HepG2 (cell line): ENCODE measurements around the gene PERP. TPM values are rescaled to one million over a fixed set of nuclear protein-coding genes. Genes with fewer than 3 reads are reported as not detected.

Source experiments
- CEBPZ ChIP-seq: IDR thresholded peaks from 2 replicates; pipeline ENCODE4 v1.6.1; 2012; ENCODE audit warnings: low read length, improper control_type of control experiment
- CREM ChIP-seq, 2 experiments: sonication (generic) in 1 of 2; formaldehyde crosslinking in 1 of 2; IDR thresholded peaks; 2 replicates each; pipeline versions ENCODE4 v1.4.0 to v1.6.1; 2016 to 2020; ENCODE audit warnings: antibody characterized with exemption in 1 of 2, mild to moderate bottlenecking in 1 of 2, missing genetic modification reagents in 1 of 2
- DNMT1 ChIP-seq: sonication (generic); formaldehyde crosslinking; IDR thresholded peaks from 2 replicates; pipeline ENCODE4 v1.5.1; 2020; ENCODE audit warnings: mild to moderate bottlenecking, missing genetic modification reagents
- ELF4 ChIP-seq: sonication (generic); formaldehyde crosslinking; IDR thresholded peaks from 2 replicates; pipeline ENCODE4 v1.5.0; 2020; ENCODE audit warnings: missing genetic modification reagents, mild to moderate bottlenecking, moderate library complexity, borderline replicate concordance
- FOSL2 ChIP-seq: sonication (generic); formaldehyde crosslinking; IDR thresholded peaks from 2 replicates; pipeline ENCODE4 v1.4.0; 2020; ENCODE audit warnings: missing genetic modification reagents
- IRF1 ChIP-seq: sonication (generic); formaldehyde crosslinking; IDR thresholded peaks from 2 replicates; pipeline ENCODE4 v1.4.0; 2020; ENCODE audit warnings: low read depth, mild to moderate bottlenecking, missing genetic modification reagents
- KDM4B ChIP-seq: sonication (generic); formaldehyde crosslinking; IDR thresholded peaks from 2 replicates; pipeline ENCODE4 v1.4.0; 2020; ENCODE audit warnings: missing genetic modification reagents
- KLF11 ChIP-seq: IDR thresholded peaks from 2 replicates; pipeline ENCODE4 v1.6.1; 2016; ENCODE audit warnings: missing compliant biosample characterization
- MEF2D ChIP-seq: sonication (generic); formaldehyde crosslinking; IDR thresholded peaks from 2 replicates; pipeline ENCODE4 v1.5.1; 2020; ENCODE audit warnings: mild to moderate bottlenecking, missing genetic modification reagents
- SATB2 ChIP-seq: sonication (generic); formaldehyde crosslinking; IDR thresholded peaks from 2 replicates; pipeline ENCODE4 v1.5.0; 2020; ENCODE audit warnings: missing genetic modification reagents
- SMARCC2 ChIP-seq: fragments of 450-650 bp; IDR thresholded peaks from 2 replicates; pipeline ENCODE4 v1.6.1; 2017; ENCODE audit warnings: antibody characterized with exemption, mild to moderate bottlenecking
- ZFAT ChIP-seq: sonication (generic); formaldehyde crosslinking; conservative IDR thresholded peaks from 2 replicates; pipeline ENCODE4 v1.8.1; 2023; ENCODE audit warnings: missing genetic modification reagents, inconsistent platforms
- ZNF256 ChIP-seq: sonication (generic); formaldehyde crosslinking; conservative IDR thresholded peaks from 2 replicates; pipeline ENCODE4 v1.4.0; 2020; ENCODE audit warnings: missing genetic modification reagents
- ZNF350 ChIP-seq: sonication (generic); formaldehyde crosslinking; IDR thresholded peaks from 2 replicates; pipeline ENCODE4 v1.4.0; 2020; ENCODE audit warnings: mild to moderate bottlenecking, low read depth, missing genetic modification reagents, borderline replicate concordance
- ZNF572 ChIP-seq: sonication (generic); formaldehyde crosslinking; IDR thresholded peaks from 2 replicates; pipeline ENCODE4 v1.5.1; 2020; ENCODE audit warnings: mild to moderate bottlenecking, missing genetic modification reagents
- ZNF713 ChIP-seq: sonication (generic); formaldehyde crosslinking; IDR thresholded peaks from 2 replicates; pipeline ENCODE4 v1.4.0; 2020; ENCODE audit warnings: mild to moderate bottlenecking, missing genetic modification reagents
- ZNF792 ChIP-seq: IDR thresholded peaks from 2 replicates; pipeline ENCODE4 v1.6.1; 2016
- ZSCAN20 ChIP-seq: sonication (generic); formaldehyde crosslinking; IDR thresholded peaks from 2 replicates; pipeline ENCODE4 v1.4.0; 2020; ENCODE audit warnings: missing genetic modification reagents, mild to moderate bottlenecking, borderline replicate concordance
- polyA plus RNA-seq, 8 experiments: library from polyadenylated mRNA; depleted of rRNA in 3 of 8; stranded (reverse) in 7 of 8; unstranded in 1 of 8; fragments of >200 nt; fragmentation: Illumina TruSeq in 4 of 8; extraction: Trizol in 4 of 8; gene quantifications; 2 replicates each; pipeline versions ENCODE4 v1.2.1 to v1.2.3, GENCODE V29; 2011 to 2016; ENCODE audit warnings: low read depth in 4 of 8, missing spikeins in 1 of 8, mixed read lengths in 1 of 8; ENCODE audit not compliant: insufficient read depth in 1 of 8
- total RNA-seq, 5 experiments: library from RNA; depleted of rRNA; stranded (reverse); fragments of >200 nt; fragmentation: Illumina TruSeq; extraction: Trizol; gene quantifications; 2 replicates each; pipeline ENCODE4 v1.2.3, GENCODE V29; 2016; ENCODE audit warnings: low read depth in 1 of 5
- TF ChIP-seq, protein P1 (sequence below): sonication (generic); formaldehyde crosslinking; conservative IDR thresholded peaks from 2 replicates; pipeline ENCODE4 v1.4.0; 2020; ENCODE audit warnings: missing genetic modification reagents
- TF ChIP-seq, protein P2 (sequence below): sonication (generic); formaldehyde crosslinking; IDR thresholded peaks from 2 replicates; pipeline ENCODE4 v1.4.0; 2020; ENCODE audit warnings: mild to moderate bottlenecking, missing genetic modification reagents
- TF ChIP-seq, protein P3 (sequence below): sonication (generic); formaldehyde crosslinking; IDR thresholded peaks from 2 replicates; pipeline ENCODE4 v1.8.0; 2022; ENCODE audit warnings: mild to moderate bottlenecking, missing genetic modification reagents

Gene PERP
- total and polyA plus RNA-seq, 2 of the 13 experiments (the other 11 are each of a cell fraction or from before 2014, with no cell fraction given) = 26.0 to 53.0 TPM

DNA sequence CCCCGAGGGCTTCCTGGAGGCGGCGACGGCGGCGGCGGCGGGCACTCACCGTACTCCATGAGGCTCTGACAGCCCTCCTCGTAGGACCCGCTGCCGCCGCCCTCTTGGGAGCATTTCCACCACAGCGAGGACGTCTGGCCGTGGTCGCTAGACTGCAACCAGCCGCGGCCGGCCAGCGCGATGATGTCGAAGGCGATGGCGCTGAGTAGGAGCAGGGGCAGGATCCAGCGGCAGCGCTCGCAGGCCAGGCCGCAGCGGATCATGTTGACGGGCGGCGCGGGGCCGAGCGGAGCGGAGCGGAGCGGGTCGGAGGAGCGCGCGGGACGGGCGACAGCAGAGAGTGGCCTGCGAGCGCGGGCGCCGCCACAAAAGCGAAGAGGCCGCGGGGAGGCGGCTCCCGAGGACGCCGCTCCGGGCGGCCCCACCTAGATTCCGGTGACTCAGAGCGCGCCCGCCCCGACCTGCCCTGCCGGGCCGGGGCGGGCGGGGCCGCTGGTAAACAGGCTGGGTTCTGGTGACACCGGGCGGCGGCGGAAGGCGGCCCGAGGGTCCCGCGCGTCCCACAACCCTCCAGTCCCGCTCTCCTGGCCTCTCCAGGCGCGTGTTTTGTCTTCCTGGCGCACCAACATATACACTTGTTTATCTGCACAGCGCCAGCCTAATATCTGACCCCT, at the start of gene PERP (continued):
- TF ChIP-seq CEBPZ = no peak
- 0 out of 2 replicates have a peak, but pooled peaks have one; percentile 70 for TF ChIP-seq ELF4 (CRISPR knock-in tag)
- TF ChIP-seq KLF11 (CRISPR knock-in tag) = no peak
- no peak for TF ChIP-seq SMARCC2
- TF ChIP-seq ZFAT (CRISPR knock-in tag) = no peak
- TF ChIP-seq ZNF350 (CRISPR knock-in tag) = peak; percentile 41; the same call in 1 of the 2 replicates
- TF ChIP-seq ZNF256 (CRISPR knock-in tag) = no peak
- no peak for TF ChIP-seq IRF1 (CRISPR knock-in tag)
- peak; percentile 81 for TF ChIP-seq FOSL2 (CRISPR knock-in tag)
- TF ChIP-seq, protein P1, sequence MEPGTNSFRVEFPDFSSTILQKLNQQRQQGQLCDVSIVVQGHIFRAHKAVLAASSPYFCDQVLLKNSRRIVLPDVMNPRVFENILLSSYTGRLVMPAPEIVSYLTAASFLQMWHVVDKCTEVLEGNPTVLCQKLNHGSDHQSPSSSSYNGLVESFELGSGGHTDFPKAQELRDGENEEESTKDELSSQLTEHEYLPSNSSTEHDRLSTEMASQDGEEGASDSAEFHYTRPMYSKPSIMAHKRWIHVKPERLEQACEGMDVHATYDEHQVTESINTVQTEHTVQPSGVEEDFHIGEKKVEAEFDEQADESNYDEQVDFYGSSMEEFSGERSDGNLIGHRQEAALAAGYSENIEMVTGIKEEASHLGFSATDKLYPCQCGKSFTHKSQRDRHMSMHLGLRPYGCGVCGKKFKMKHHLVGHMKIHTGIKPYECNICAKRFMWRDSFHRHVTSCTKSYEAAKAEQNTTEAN = no peak
- TF ChIP-seq ZNF572 (CRISPR knock-in tag) = no peak; the same call in 1 of the 2 replicates
- TF ChIP-seq MEF2D (CRISPR knock-in tag) = no peak
- TF ChIP-seq ZNF792 (CRISPR knock-in tag) = no peak
- TF ChIP-seq ZSCAN20 (CRISPR knock-in tag) = peak; percentile 28; the same call in 1 of the 2 replicates
- TF ChIP-seq, protein P2, sequence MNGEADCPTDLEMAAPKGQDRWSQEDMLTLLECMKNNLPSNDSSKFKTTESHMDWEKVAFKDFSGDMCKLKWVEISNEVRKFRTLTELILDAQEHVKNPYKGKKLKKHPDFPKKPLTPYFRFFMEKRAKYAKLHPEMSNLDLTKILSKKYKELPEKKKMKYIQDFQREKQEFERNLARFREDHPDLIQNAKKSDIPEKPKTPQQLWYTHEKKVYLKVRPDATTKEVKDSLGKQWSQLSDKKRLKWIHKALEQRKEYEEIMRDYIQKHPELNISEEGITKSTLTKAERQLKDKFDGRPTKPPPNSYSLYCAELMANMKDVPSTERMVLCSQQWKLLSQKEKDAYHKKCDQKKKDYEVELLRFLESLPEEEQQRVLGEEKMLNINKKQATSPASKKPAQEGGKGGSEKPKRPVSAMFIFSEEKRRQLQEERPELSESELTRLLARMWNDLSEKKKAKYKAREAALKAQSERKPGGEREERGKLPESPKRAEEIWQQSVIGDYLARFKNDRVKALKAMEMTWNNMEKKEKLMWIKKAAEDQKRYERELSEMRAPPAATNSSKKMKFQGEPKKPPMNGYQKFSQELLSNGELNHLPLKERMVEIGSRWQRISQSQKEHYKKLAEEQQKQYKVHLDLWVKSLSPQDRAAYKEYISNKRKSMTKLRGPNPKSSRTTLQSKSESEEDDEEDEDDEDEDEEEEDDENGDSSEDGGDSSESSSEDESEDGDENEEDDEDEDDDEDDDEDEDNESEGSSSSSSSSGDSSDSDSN (CRISPR knock-in tag) = peak; percentile 99
- no peak for TF ChIP-seq ZNF713 (CRISPR knock-in tag)
- TF ChIP-seq DNMT1 = peak; percentile 92; the same call in 1 of the 2 replicates
- TF ChIP-seq, protein P3, sequence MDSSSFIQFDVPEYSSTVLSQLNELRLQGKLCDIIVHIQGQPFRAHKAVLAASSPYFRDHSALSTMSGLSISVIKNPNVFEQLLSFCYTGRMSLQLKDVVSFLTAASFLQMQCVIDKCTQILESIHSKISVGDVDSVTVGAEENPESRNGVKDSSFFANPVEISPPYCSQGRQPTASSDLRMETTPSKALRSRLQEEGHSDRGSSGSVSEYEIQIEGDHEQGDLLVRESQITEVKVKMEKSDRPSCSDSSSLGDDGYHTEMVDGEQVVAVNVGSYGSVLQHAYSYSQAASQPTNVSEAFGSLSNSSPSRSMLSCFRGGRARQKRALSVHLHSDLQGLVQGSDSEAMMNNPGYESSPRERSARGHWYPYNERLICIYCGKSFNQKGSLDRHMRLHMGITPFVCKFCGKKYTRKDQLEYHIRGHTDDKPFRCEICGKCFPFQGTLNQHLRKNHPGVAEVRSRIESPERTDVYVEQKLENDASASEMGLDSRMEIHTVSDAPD (CRISPR knock-in tag) = no peak
- no peak for TF ChIP-seq SATB2 (CRISPR knock-in tag)
- peak; percentile 53; the same call in 1 of the 2 replicates for TF ChIP-seq KDM4B (CRISPR knock-in tag)
- no peak for TF ChIP-seq CREM (IDR thresholded peaks at IDR 0.05)
- TF ChIP-seq CREM (CRISPR knock-in tag; IDR thresholded peaks at IDR 0.05) = no peak
